Heart right ventricle (tissue), 16 donors: ENCODE results near the gene CCL25. TPM values are rescaled to one million over a fixed set of nuclear protein-coding genes. Genes with fewer than 3 reads are reported as not detected.
A peak's percentile ranks its signal among the peaks of the same experiment; 100 is the strongest.

Source experiments
- ATAC-seq, 8 donors: fragments of 200-7000 bp; cut with Tn5 transposase; one replicate each; pipeline ENCODE4 v1.9.1; 2020; ENCODE audit warnings: mild to moderate bottlenecking in 8 of 8, moderate library complexity in 8 of 8, moderate number of reproducible peaks in 1 of 8
- DNase-seq, 2 donors: peaks; one replicate each; pipeline ENCODE4 v3.0.0-alpha.2; 2020
- H3K27ac ChIP-seq, 10 donors: fragments of 200-600 bp; sonication (generic) in 2 of 10; one replicate each; pipeline versions ENCODE4 v1.5.0 to v1.8.0; 2020 to 2022; ENCODE audit warnings: mild to moderate bottlenecking in 3 of 10
- H3K27me3 ChIP-seq, 7 donors: fragments of 200-600 bp; one replicate each; pipeline ENCODE4 v1.8.0; 2021 to 2022; ENCODE audit warnings: mild to moderate bottlenecking in 2 of 7
- H3K36me3 ChIP-seq, 9 donors: fragments of 200-600 bp; sonication (generic) in 1 of 9; one replicate each; pipeline versions ENCODE4 v1.5.0 to v1.8.0; 2020 to 2022; ENCODE audit warnings: mild to moderate bottlenecking in 2 of 9
- H3K4me1 ChIP-seq, 9 donors: fragments of 200-600 bp; sonication (generic) in 1 of 9; one replicate each; pipeline versions ENCODE4 v1.5.0 to v1.8.0; 2020 to 2022; ENCODE audit warnings: mild to moderate bottlenecking in 4 of 9
- H3K4me3 ChIP-seq, 10 donors: fragments of 200-600 bp; sonication (generic) in 2 of 10; one replicate each; pipeline versions ENCODE4 v1.5.0 to v1.8.0; 2020 to 2022; ENCODE audit warnings: mild to moderate bottlenecking in 7 of 10, moderate library complexity in 2 of 10
- H3K9me3 ChIP-seq, 11 donors: fragments of 200-600 bp in 10 of 11; sonication (generic) in 2 of 11; one replicate each; pipeline versions ENCODE4 v1.5.0 to v1.8.0; 2013 to 2022; ENCODE audit warnings: mild to moderate bottlenecking in 2 of 11, control low read depth in 1 of 11, moderate library complexity in 1 of 11
- CTCF ChIP-seq, 9 donors: fragments of 200-600 bp; sonication (generic) in 2 of 9; IDR thresholded peaks; one replicate each; pipeline versions ENCODE4 v1.5.0 to v1.8.0; 2021 to 2022; ENCODE audit warnings: antibody characterized with exemption in 9 of 9, mild to moderate bottlenecking in 5 of 9, moderate library complexity in 1 of 9
- WGBS, 2 donors: extraction: QIAGEN DNeasy Blood & Tissue Kit; methylation state at CpG; one replicate each; pipeline ENCODE4 v1.1.7; 2013; ENCODE audit warnings: inconsistent platforms in 1 of 2; 5-methylcytosine and 5-hydroxymethylcytosine counted together
- intact Hi-C, 10 donors: fragments of 100-400 bp; cut with DNase I; formaldehyde crosslinking; loops; one replicate each; pipeline versions ENCODE4 v1.11.1 to v1.14.2; 2022
- polyA plus RNA-seq, 2 donors: library from polyadenylated mRNA; stranded (reverse); fragments of 200-250 nt; gene quantifications; one replicate each; pipeline ENCODE4 v1.2.3, GENCODE V29; 2013
- total RNA-seq, 10 donors: library from RNA; stranded (reverse); fragmentation: NEBNext Ultra II Directional in 3 of 10; extraction: Animal tissue kit (Norgen Biotek cat#: 25700) in 3 of 10; gene quantifications; one replicate each; pipeline versions ENCODE4 v1.2.1 to v1.2.4, GENCODE V29; 2021 to 2023
- donor health status: Arrhythmogenic right ventricular cardiomyopathy.
- donor health status: ischemic (EF 13 %, LVEDD 7.1; RV severe dilation, severe dysfunction).
- donor health status: healthy with polysubstance abuse.
- donor health status: DM: no; HTN: yes; CAD: no.
- donor health status: DM: no; HTN: no; CAD: no.
- donor health status: ischemic (EF 25% LVEDD 6.9; RV normal size, moderate dysfunction).
- donor health status: ischemic (EF 25% LVEDD 5.7; RV mildly dilated, moderate dysfunction).
- donor health status: healthy.
- donor health status: DM: yes; HTN: yes; CAD: no.
- donor health status: Ischemic cardiomyopathy.
- donor health status: ischemic (EF 35%, LVEDD 5.7; RV mildly dilated, moderate dysfunction).
- donor health status: nonischemic (EF 11% LVEDD 7.7; RV severe dilation, severe dysfunction).
- donor health status: DM: yes; HTN: yes; CAD: no.
- donor health status: PGD.
- donor health status: ischemic (EF 29% LVEDD 5.4; RV normal size, mild dysfunction).
- donor health status: nonischemic (EF 23%, LVEDD 6.1; RV moderate dilation, normal function).

Gene CCL25
- total and polyA plus RNA-seq, 12 donors = not detected

DNA sequence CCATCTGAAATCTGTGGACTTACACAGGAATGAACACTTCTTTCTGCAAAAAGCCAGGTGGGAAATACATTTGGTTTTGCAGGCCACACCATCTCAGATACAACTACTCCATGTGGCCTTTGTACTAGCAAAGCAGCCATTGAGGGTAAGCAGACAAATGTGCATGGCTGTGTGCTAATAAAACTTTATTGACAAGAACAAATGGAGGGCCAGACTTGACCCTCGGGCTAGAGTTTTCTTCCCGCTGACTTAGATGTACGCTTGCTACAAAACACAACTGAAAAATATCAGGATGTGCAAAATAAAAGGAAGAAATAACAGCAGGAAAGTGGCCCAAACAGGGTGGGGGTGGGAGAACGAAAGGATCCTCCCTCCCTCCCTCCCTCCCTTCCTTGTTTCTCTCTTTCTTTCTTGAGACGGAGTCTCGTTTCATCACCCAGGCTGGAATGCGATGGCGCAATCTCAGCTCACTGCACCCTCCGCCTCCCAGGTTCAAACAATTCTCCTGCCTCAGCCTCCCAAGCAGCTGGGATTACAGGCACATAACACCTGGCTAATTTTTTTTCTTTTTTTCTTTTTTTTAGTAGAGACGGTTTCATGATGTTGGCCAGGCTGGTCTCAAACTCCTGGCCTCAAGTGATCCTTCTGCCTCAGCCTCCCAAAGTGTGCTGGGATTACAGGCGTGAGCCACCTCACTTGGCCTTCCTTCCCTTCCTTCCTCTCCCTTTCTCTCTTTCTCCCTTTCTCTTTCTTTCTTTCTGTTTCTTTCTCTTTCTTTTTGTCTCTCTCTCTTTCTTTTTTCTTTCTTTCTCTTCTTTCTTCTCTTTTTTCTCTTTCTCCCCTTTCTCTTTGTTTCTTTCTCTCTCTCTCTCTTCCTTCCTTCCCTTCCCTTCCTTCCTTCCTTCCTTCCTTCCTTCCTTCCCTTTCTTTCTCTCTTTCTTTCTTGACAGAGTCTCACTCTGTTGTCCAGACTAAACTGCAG is 29.3 kb downstream of the CCL25 start:
- 81 to 84% methylated on average over 11 of the region's 11 CpGs for WGBS, 2 donors
- intact Hi-C loops = no loop called here

DNA sequence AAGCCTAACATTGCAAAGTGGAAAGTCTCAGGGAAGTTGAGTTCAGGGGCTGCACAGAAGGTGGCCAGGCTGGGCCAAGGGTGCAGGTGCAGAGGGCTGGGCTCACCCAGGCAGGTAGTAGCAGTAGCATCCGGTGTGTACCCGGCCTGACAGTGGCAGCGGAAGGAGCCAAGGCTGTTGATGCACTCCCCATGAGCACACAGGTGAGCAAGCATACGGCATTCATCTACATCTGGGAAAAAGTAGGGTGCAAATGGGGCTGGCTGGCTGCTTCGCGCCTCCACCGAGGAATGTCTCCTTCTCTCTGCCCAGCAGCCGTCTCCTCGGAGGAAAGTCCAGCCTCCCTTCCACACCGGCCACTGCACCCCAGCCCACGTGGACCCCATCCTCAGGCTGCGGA is 30.6 kb downstream of the CCL25 start:
- Histone ChIP-seq H3K4me3 (no peak overlapping the region), H3K27ac (no peak overlapping the region), H3K4me1 (no peaks in the 10 kb centered on the region), H3K36me3 (no peaks in the 10 kb centered on the region), H3K27me3 (peaks cover 0 to 28% (median 7%) of the 10 kb centered on the region in 7 donors), H3K9me3 (peaks cover 0 to 5% (median 0%) of the 10 kb centered on the region in 11 donors)
- WGBS, 2 donors = 90 to 91% methylated on average over 12 of the region's 12 CpGs
- ATAC-seq (no peak), DNase-seq (no peak)
- intact Hi-C loops = no loop called here
- TF ChIP-seq CTCF (IDR thresholded peaks at IDR 0.05) = no peak

More for the DNA sequence above, 29.3 kb downstream of the CCL25 start:
- no peak overlapping the region for H3K27ac ChIP-seq
- H3K36me3 ChIP-seq = no peaks in the 10 kb centered on the region
- no peak for TF ChIP-seq CTCF (IDR thresholded peaks at IDR 0.05)
- ATAC-seq (no peak), DNase-seq (no peak)
- peaks cover 0 to 5% (median 0%) of the 10 kb centered on the region in 11 donors for H3K9me3 ChIP-seq
- no peaks in the 10 kb centered on the region for H3K4me1 ChIP-seq
- no peak overlapping the region for H3K4me3 ChIP-seq
- peaks cover 0 to 15% (median under 1%) of the 10 kb centered on the region in 7 donors for H3K27me3 ChIP-seq

- Histone ChIP-seq H3K9me3 (peaks cover 0 to 5% (median 0%) of the 10 kb centered on the region in 11 donors), H3K36me3 (no peaks in the 10 kb centered on the region), H3K4me3 (no peak overlapping the region), H3K27ac (no peak overlapping the region), H3K4me1 (no peaks in the 10 kb centered on the region), H3K27me3 (peaks cover 0 to 37% (median 7%) of the 10 kb centered on the region in 7 donors)
- TF ChIP-seq CTCF (IDR thresholded peaks at IDR 0.05) = no peak
- intact Hi-C loops = no loop called here
- DNase-seq = no peak
- WGBS, 2 donors = 91 to 92% methylated on average over 13 of the region's 13 CpGs
- ATAC-seq = no peak
Measured at GRCh38 chr19:8084152-8084551, 31.6 kb downstream of the CCL25 start.

DNA sequence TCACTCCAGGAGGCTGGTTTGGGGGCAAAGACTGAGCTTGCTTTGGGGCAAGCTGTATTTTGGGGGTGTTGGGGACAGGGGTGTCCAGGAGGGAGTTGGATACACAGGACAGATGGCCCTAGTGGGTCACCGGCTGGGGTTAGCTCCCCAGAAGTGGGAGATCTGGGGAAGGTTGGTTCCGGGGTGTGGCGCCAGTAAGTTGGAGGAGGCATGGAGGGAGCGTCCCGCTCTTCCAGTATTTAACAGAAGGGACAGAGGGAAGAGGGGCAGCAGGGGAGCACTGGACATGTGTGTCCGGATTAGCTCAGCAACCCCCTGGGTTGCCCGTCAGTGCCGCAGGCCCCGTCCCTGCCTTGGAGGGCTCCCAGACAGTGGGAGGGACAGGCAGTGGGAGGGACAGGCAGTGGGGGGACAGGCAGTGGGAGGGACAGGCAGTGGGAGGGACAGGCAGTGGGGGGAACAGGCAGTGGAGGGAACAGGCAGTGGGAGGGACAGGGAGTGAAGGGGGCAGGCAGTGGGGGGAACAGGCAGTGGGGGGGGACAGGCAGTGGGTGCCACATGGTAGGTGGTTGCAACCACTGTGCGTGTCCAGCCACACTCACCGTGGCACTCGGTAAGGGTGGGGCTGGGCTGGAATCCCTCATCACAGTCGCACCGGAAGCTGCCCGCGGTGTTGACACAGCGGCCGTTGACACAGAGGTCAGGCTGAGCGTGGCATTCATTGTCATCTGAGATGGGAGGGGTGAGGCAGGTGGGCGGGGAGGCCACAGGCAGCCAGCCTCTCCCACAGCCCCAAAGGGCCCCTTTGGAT is 33.2 kb downstream of the CCL25 start:
- Histone ChIP-seq H3K9me3 (peaks cover 0 to 5% (median 0%) of the 10 kb centered on the region in 11 donors), H3K27ac (no peak overlapping the region), H3K4me3 (no peak overlapping the region), H3K27me3 (peaks cover 0 to 37% (median 7%) of the 10 kb centered on the region in 7 donors), H3K36me3 (no peaks in the 10 kb centered on the region), H3K4me1 (no peaks in the 10 kb centered on the region)
- DNase-seq (no peak), ATAC-seq (peak in 1 of 8 donors; percentile 29)
- WGBS, 2 donors = 49 to 50% methylated on average over 20 of the region's 20 CpGs
- no peak for TF ChIP-seq CTCF (IDR thresholded peaks at IDR 0.05)
- intact Hi-C loops = no loop called here
